Natural killer cell (primary cell): ENCODE measurements around the gene FEM1B. TPM values are rescaled to one million over a fixed set of nuclear protein-coding genes. Genes with fewer than 3 reads are reported as not detected.

ENCODE experiments used
- ATAC-seq, 3 donors: fragments of 150-1000 bp in 2 of 3; fragments of 200-7000 bp in 1 of 3; cut with Tn5 transposase; 1 replicate in 1 of 3; 2 replicates in 2 of 3; pipeline ENCODE4 v1.10.0; 2021; ENCODE audit warnings: mild to moderate bottlenecking in 2 of 3, moderate library complexity in 2 of 3
- DNase-seq, 2 donors: peaks; one replicate each; pipeline versions ENCODE4 v3.0.0 to v3.0.0-alpha.2; 2013 to 2021; ENCODE audit warnings: mixed read lengths in 1 of 2
- H3K27ac ChIP-seq: one replicate; pipeline ENCODE4 v1.5.1; 2013; ENCODE audit warnings: mild to moderate bottlenecking, low read length
- H3K27me3 ChIP-seq: one replicate; pipeline ENCODE4 v1.6.1; 2013; ENCODE audit warnings: low read length; ENCODE audit not compliant: control insufficient read depth, insufficient read depth
- H3K36me3 ChIP-seq: one replicate; pipeline ENCODE4 v1.6.1; 2013; ENCODE audit warnings: low read length; ENCODE audit not compliant: control insufficient read depth, insufficient read depth
- H3K4me1 ChIP-seq: one replicate; pipeline ENCODE4 v1.6.1; 2013; ENCODE audit warnings: low read length; ENCODE audit not compliant: control insufficient read depth, insufficient read depth
- H3K4me3 ChIP-seq: one replicate; pipeline ENCODE4 v1.5.1; 2013; ENCODE audit warnings: low read length
- H3K9me3 ChIP-seq: one replicate; pipeline ENCODE4 v1.6.1; 2013; ENCODE audit warnings: low read length; ENCODE audit not compliant: control insufficient read depth, insufficient read depth
- H3K27ac Mint-ChIP-seq, 2 donors: one replicate each; pipeline ENCODE4 v1.8.0; 2022; ENCODE audit warnings: mild to moderate bottlenecking in 2 of 2, mixed read lengths in 2 of 2, moderate library complexity in 1 of 2
- H3K27me3 Mint-ChIP-seq, 2 donors: one replicate each; pipeline ENCODE4 v1.8.0; 2022; ENCODE audit warnings: low read depth in 2 of 2, mixed read lengths in 2 of 2
- H3K36me3 Mint-ChIP-seq: one replicate; pipeline ENCODE4 v1.8.0; 2022; ENCODE audit warnings: mixed read lengths
- H3K4me1 Mint-ChIP-seq, 2 donors: one replicate each; pipeline ENCODE4 v1.8.0; 2022; ENCODE audit warnings: mixed read lengths in 2 of 2
- H3K4me3 Mint-ChIP-seq: one replicate; pipeline ENCODE4 v1.8.0; 2022; ENCODE audit warnings: mild to moderate bottlenecking, moderate library complexity, mixed read lengths
- H3K9me3 Mint-ChIP-seq, 2 donors: one replicate each; pipeline ENCODE4 v1.8.0; 2022; ENCODE audit warnings: mixed read lengths in 2 of 2
- WGBS: methylation state at CpG from one replicate; pipeline ENCODE4 v1.1.7; 2013; ENCODE audit warnings: missing lambda C conversion rate; ENCODE audit not compliant: insufficient coverage; 5-methylcytosine and 5-hydroxymethylcytosine counted together
- intact Hi-C: fragments of 100-400 bp; cut with micrococcal nuclease; formaldehyde crosslinking; loops from one replicate; pipeline ENCODE4 v1.14.2; 2022
- total RNA-seq, 4 donors: library from RNA; stranded (reverse); fragments of 120-200 nt in 1 of 4; gene quantifications; one replicate each; pipeline versions ENCODE4 v1.2.3 to v1.2.4, GENCODE V29; 2013 to 2022
- TF ChIP-seq, protein P1 (sequence below): fragments of 200-600 bp; IDR thresholded peaks from one replicate; pipeline ENCODE4 v1.8.0; 2022; ENCODE audit warnings: antibody characterized with exemption

Gene FEM1B
- total RNA-seq, 3 donors from 2014 or later (not counting 1 experiment from before 2014, with no cell fraction given) = 57.4 to 73.5 (median 67.9) TPM

DNA sequence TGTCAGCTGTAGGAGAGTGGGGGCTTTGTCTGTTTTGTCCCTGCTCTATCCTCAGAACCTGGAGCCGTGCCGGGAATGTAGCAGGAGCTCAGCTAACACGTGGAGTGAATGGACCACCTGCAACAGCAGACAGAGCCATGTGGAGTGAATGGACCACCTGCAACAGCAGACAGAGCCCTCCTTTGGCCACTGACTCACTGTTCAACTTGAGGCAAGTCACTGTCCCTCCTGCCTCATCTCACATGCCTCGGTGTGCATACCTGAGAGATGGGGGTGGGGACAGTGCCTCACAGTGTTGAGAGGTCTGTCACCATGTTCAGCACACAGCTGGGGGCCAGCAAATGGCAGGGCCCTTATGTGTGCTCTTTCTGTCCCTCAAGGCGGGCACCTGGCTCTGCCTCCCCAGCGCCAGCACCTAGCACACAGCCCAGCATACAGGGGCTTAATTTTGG lies 27.9 kb downstream of the FEM1B start:
- no peaks in the 10 kb centered on the region for H3K9me3 Mint-ChIP-seq

DNA sequence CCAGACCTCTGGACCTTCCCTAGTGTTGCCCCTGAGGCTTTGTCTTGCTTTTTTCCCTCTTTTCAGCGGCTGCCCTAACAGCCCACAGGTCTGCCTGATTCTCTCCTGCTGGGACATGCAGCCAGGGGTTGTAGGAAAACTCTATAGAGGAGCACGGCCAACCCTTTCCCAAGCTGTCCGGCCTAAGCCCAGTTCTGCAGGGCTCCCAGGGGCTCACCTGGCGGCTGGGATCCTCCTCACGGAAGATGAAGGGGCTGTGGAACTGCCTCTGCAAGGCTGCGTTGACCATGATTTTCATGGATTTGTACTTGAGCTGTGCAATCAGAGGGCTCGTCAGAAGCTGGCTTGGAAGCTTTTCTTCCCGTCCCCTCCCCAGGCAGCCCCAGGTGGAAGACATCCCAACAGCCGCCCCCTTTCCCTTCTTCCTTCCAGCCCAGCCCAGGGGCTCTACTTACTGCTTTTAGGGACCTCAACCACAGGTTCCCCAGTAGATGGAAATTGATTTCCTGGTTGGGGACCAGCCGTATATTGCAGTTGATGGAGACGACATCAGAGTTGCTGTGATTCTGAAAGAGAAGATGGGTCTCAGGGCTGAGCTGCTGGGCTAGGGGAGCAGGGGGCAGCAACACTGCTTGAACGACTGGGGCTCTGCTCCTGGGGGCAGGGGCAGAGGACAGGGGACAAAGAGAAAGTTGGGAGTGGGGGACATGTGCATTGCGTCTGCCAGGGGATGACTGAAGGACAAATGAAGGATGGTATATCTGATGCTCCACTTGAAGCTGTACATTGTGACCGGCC lies 29.8 kb downstream of the FEM1B start:
- Histone ChIP-seq H3K27ac (no peak overlapping the region), H3K27me3 (no peaks in the 10 kb centered on the region), H3K9me3 (no peaks in the 10 kb centered on the region), H3K36me3 (no peaks in the 10 kb centered on the region), H3K4me3 (no peak overlapping the region), H3K4me1 (peaks cover 5% of the 10 kb centered on the region)
- Mint-ChIP-seq H3K27ac (no peak overlapping the region), H3K9me3 (no peaks in the 10 kb centered on the region), H3K27me3 (peaks cover 2 to 16% of the 10 kb centered on the region in 2 donors), H3K4me1 (peaks cover 10 to 15% of the 10 kb centered on the region in 2 donors), H3K36me3 (no peaks in the 10 kb centered on the region), H3K4me3 (no peak overlapping the region)
- no peak for ATAC-seq
- intact Hi-C loops = no loop called here
- WGBS = 82% methylated on average over 14 of the region's 14 CpGs
- DNase-seq = no peak
- TF ChIP-seq, protein P1, sequence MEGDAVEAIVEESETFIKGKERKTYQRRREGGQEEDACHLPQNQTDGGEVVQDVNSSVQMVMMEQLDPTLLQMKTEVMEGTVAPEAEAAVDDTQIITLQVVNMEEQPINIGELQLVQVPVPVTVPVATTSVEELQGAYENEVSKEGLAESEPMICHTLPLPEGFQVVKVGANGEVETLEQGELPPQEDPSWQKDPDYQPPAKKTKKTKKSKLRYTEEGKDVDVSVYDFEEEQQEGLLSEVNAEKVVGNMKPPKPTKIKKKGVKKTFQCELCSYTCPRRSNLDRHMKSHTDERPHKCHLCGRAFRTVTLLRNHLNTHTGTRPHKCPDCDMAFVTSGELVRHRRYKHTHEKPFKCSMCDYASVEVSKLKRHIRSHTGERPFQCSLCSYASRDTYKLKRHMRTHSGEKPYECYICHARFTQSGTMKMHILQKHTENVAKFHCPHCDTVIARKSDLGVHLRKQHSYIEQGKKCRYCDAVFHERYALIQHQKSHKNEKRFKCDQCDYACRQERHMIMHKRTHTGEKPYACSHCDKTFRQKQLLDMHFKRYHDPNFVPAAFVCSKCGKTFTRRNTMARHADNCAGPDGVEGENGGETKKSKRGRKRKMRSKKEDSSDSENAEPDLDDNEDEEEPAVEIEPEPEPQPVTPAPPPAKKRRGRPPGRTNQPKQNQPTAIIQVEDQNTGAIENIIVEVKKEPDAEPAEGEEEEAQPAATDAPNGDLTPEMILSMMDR = no peak

More for the DNA sequence above, 27.9 kb downstream of the FEM1B start:
- H3K4me3 Mint-ChIP-seq = no peak overlapping the region
- H3K4me1 Mint-ChIP-seq = peaks cover 10 to 18% of the 10 kb centered on the region in 2 donors
- Histone ChIP-seq H3K4me3 (no peak overlapping the region), H3K27me3 (no peaks in the 10 kb centered on the region), H3K9me3 (no peaks in the 10 kb centered on the region), H3K27ac (no peak overlapping the region), H3K36me3 (no peaks in the 10 kb centered on the region), H3K4me1 (peaks cover 5% of the 10 kb centered on the region)
- TF ChIP-seq, protein P1 = no peak
- WGBS = 88% methylated on average over 6 of the region's 6 CpGs
- intact Hi-C loops = no loop called here
- no peak overlapping the region for H3K27ac Mint-ChIP-seq
- ATAC-seq (no peak), DNase-seq (no peak)
- no peaks in the 10 kb centered on the region for H3K36me3 Mint-ChIP-seq
- H3K27me3 Mint-ChIP-seq = peaks cover 0 to 16% of the 10 kb centered on the region in 2 donors

DNA sequence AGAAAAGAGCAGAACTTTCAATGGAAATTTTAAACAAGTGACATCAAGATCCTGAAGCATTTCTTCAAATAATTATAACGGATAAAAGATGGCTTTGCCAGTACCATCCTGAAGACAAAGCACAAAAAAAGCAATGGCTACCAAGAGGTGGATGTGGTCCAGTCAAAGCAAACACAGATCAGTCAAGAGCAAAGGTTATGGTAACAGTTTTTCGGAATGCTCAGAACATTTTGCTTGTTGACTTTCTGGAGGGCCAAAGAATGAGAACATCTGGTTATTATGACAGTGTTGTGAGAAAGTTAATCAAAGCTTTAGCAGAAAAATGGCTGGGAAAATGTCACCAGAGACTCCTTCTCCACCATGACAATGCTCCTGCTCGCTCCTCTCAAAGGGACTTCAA lies 31.5 kb downstream of the FEM1B start:
- Histone ChIP-seq H3K4me1 (peaks cover 5% of the 10 kb centered on the region), H3K4me3 (no peak overlapping the region), H3K9me3 (no peaks in the 10 kb centered on the region), H3K36me3 (no peaks in the 10 kb centered on the region), H3K27me3 (no peaks in the 10 kb centered on the region), H3K27ac (no peak overlapping the region)
- Mint-ChIP-seq H3K4me1 (peaks cover 10 to 15% of the 10 kb centered on the region in 2 donors), H3K27ac (no peak overlapping the region), H3K36me3 (no peaks in the 10 kb centered on the region), H3K4me3 (no peak overlapping the region), H3K9me3 (no peaks in the 10 kb centered on the region), H3K27me3 (peaks cover 2 to 16% of the 10 kb centered on the region in 2 donors)
- 88% methylated on average over 2 of the region's 3 CpGs for WGBS
- intact Hi-C loops = no loop called here
- ATAC-seq (no peak), DNase-seq (no peak)
- TF ChIP-seq, protein P1 = no peak
